ENCODE results near the gene GGT1.

Gene GGT1

GRCh38 chr22:24585461-24585860, 17.5 kb upstream of the GGT1 start:
- Histone ChIP-seq H3K4me3 (ENCODE audit: low read depth, low read length) (no peak overlapping the region), H3K9me3 (ENCODE audit: control insufficient read depth, insufficient read depth, low read depth, low read length) (no peaks in the 10 kb centered on the region), H3K9ac (ENCODE audit: low read length) (no peak overlapping the region), H3K36me3 (ENCODE audit: control insufficient read depth, insufficient read depth, low read length) (peaks cover 39% of the 10 kb centered on the region), H3K27ac (ENCODE audit: low read depth, low read length) (no peak overlapping the region), H3K4me1 (ENCODE audit: control insufficient read depth, insufficient read depth, low read length) (no peaks in the 10 kb centered on the region), H3K27me3 (ENCODE audit: control insufficient read depth, insufficient read depth, low read length) (no peaks in the 10 kb centered on the region)

GRCh38 chr22:24585927-24586546, 17.0 kb upstream of the GGT1 start:
- no peaks in the 10 kb centered on the region for H3K27me3 ChIP-seq (ENCODE audit: control insufficient read depth, insufficient read depth, low read length)
- peaks cover 39% of the 10 kb centered on the region for H3K36me3 ChIP-seq (ENCODE audit: control insufficient read depth, insufficient read depth, low read length)
- H3K4me1 ChIP-seq (ENCODE audit: control insufficient read depth, insufficient read depth, low read length) = no peaks in the 10 kb centered on the region
- H3K9ac ChIP-seq (ENCODE audit: low read length) = no peak overlapping the region
- no peak overlapping the region for H3K27ac ChIP-seq (ENCODE audit: low read depth, low read length)
- no peak overlapping the region for H3K4me3 ChIP-seq (ENCODE audit: low read depth, low read length)
- no peaks in the 10 kb centered on the region for H3K9me3 ChIP-seq (ENCODE audit: control insufficient read depth, insufficient read depth, low read depth, low read length)

GRCh38 chr22:24587251-24587650, 15.7 kb upstream of the GGT1 start:
- H3K4me1 ChIP-seq (ENCODE audit: control insufficient read depth, insufficient read depth, low read length) = peaks cover 3% of the 10 kb centered on the region
- no peaks in the 10 kb centered on the region for H3K9me3 ChIP-seq (ENCODE audit: control insufficient read depth, insufficient read depth, low read depth, low read length)
- no peaks in the 10 kb centered on the region for H3K27me3 ChIP-seq (ENCODE audit: control insufficient read depth, insufficient read depth, low read length)
- H3K27ac ChIP-seq (ENCODE audit: low read depth, low read length) = no peak overlapping the region
- H3K36me3 ChIP-seq (ENCODE audit: control insufficient read depth, insufficient read depth, low read length) = peaks cover 39% of the 10 kb centered on the region
- no peak overlapping the region for H3K9ac ChIP-seq (ENCODE audit: low read length)
- H3K4me3 ChIP-seq (ENCODE audit: low read depth, low read length) = no peak overlapping the region

GRCh38 chr22:24587948-24588347, 15.0 kb upstream of the GGT1 start:
- Histone ChIP-seq H3K4me1 (ENCODE audit: control insufficient read depth, insufficient read depth, low read length) (peaks cover 3% of the 10 kb centered on the region), H3K27me3 (ENCODE audit: control insufficient read depth, insufficient read depth, low read length) (no peaks in the 10 kb centered on the region), H3K4me3 (ENCODE audit: low read depth, low read length) (no peak overlapping the region), H3K9me3 (ENCODE audit: control insufficient read depth, insufficient read depth, low read depth, low read length) (no peaks in the 10 kb centered on the region), H3K9ac (ENCODE audit: low read length) (no peak overlapping the region), H3K27ac (ENCODE audit: low read depth, low read length) (peak overlapping the region; percentile 27; the same call in 1 of the 2 replicates), H3K36me3 (ENCODE audit: control insufficient read depth, insufficient read depth, low read length) (peaks cover 39% of the 10 kb centered on the region)

- Histone ChIP-seq H3K9me3 (ENCODE audit: control insufficient read depth, insufficient read depth, low read depth, low read length) (no peaks in the 10 kb centered on the region), H3K9ac (ENCODE audit: low read length) (no peak overlapping the region), H3K4me1 (ENCODE audit: control insufficient read depth, insufficient read depth, low read length) (peaks cover 7% of the 10 kb centered on the region), H3K4me3 (ENCODE audit: low read depth, low read length) (no peak overlapping the region), H3K27me3 (ENCODE audit: control insufficient read depth, insufficient read depth, low read length) (no peaks in the 10 kb centered on the region), H3K36me3 (ENCODE audit: control insufficient read depth, insufficient read depth, low read length) (peaks cover 39% of the 10 kb centered on the region), H3K27ac (ENCODE audit: low read depth, low read length) (0 out of 2 replicates have a peak overlapping the region, but pooled peaks have one; percentile 27)
Measured at GRCh38 chr22:24588381-24588756, 14.6 kb upstream of the GGT1 start.

- Histone ChIP-seq H3K4me3 (ENCODE audit: low read depth, low read length) (no peak overlapping the region), H3K9me3 (ENCODE audit: control insufficient read depth, insufficient read depth, low read depth, low read length) (no peaks in the 10 kb centered on the region), H3K36me3 (ENCODE audit: control insufficient read depth, insufficient read depth, low read length) (peaks cover 39% of the 10 kb centered on the region), H3K9ac (ENCODE audit: low read length) (no peak overlapping the region), H3K4me1 (ENCODE audit: control insufficient read depth, insufficient read depth, low read length) (peaks cover 11% of the 10 kb centered on the region), H3K27me3 (ENCODE audit: control insufficient read depth, insufficient read depth, low read length) (no peaks in the 10 kb centered on the region), H3K27ac (ENCODE audit: low read depth, low read length) (no peak overlapping the region)
Measured at GRCh38 chr22:24588757-24589481, 14.1 kb upstream of the GGT1 start.

- Histone ChIP-seq H3K27ac (ENCODE audit: low read depth, low read length) (no peak overlapping the region), H3K4me3 (ENCODE audit: low read depth, low read length) (no peak overlapping the region), H3K27me3 (ENCODE audit: control insufficient read depth, insufficient read depth, low read length) (no peaks in the 10 kb centered on the region), H3K4me1 (ENCODE audit: control insufficient read depth, insufficient read depth, low read length) (peaks cover 17% of the 10 kb centered on the region), H3K9me3 (ENCODE audit: control insufficient read depth, insufficient read depth, low read depth, low read length) (no peaks in the 10 kb centered on the region), H3K36me3 (ENCODE audit: control insufficient read depth, insufficient read depth, low read length) (peaks cover 39% of the 10 kb centered on the region), H3K9ac (ENCODE audit: low read length) (no peak overlapping the region)
Measured at GRCh38 chr22:24589518-24590030, 13.4 kb upstream of the GGT1 start.

- Histone ChIP-seq H3K4me1 (ENCODE audit: control insufficient read depth, insufficient read depth, low read length) (peaks cover 21% of the 10 kb centered on the region), H3K9me3 (ENCODE audit: control insufficient read depth, insufficient read depth, low read depth, low read length) (no peaks in the 10 kb centered on the region), H3K36me3 (ENCODE audit: control insufficient read depth, insufficient read depth, low read length) (peaks cover 35% of the 10 kb centered on the region), H3K27me3 (ENCODE audit: control insufficient read depth, insufficient read depth, low read length) (no peaks in the 10 kb centered on the region), H3K4me3 (ENCODE audit: low read depth, low read length) (no peak overlapping the region), H3K27ac (ENCODE audit: low read depth, low read length) (no peak overlapping the region), H3K9ac (ENCODE audit: low read length) (no peak overlapping the region)
Measured at GRCh38 chr22:24590596-24591173, 12.3 kb upstream of the GGT1 start.

GRCh38 chr22:24591286-24591830, 11.6 kb upstream of the GGT1 start:
- Histone ChIP-seq H3K9ac (ENCODE audit: low read length) (no peak overlapping the region), H3K36me3 (ENCODE audit: control insufficient read depth, insufficient read depth, low read length) (peaks cover 29% of the 10 kb centered on the region), H3K9me3 (ENCODE audit: control insufficient read depth, insufficient read depth, low read depth, low read length) (no peaks in the 10 kb centered on the region), H3K27ac (ENCODE audit: low read depth, low read length) (no peak overlapping the region), H3K4me1 (ENCODE audit: control insufficient read depth, insufficient read depth, low read length) (peaks cover 21% of the 10 kb centered on the region), H3K4me3 (ENCODE audit: low read depth, low read length) (no peak overlapping the region), H3K27me3 (ENCODE audit: control insufficient read depth, insufficient read depth, low read length) (no peaks in the 10 kb centered on the region)

- H3K27ac ChIP-seq (ENCODE audit: low read depth, low read length) = no peak overlapping the region
- peak overlapping the region; percentile 93 for H3K4me3 ChIP-seq (ENCODE audit: low read depth, low read length)
- peaks cover 23% of the 10 kb centered on the region for H3K36me3 ChIP-seq (ENCODE audit: control insufficient read depth, insufficient read depth, low read length)
- H3K9me3 ChIP-seq (ENCODE audit: control insufficient read depth, insufficient read depth, low read depth, low read length) = no peaks in the 10 kb centered on the region
- H3K9ac ChIP-seq (ENCODE audit: low read length) = peak overlapping the region; percentile 83
- H3K27me3 ChIP-seq (ENCODE audit: control insufficient read depth, insufficient read depth, low read length) = no peaks in the 10 kb centered on the region
- H3K4me1 ChIP-seq (ENCODE audit: control insufficient read depth, insufficient read depth, low read length) = peaks cover 21% of the 10 kb centered on the region
Measured at GRCh38 chr22:24592058-24592850, 10.7 kb upstream of the GGT1 start.

Measured in HUES6 (cell line).